ENCODE data around the gene U2SURP. TPM values are rescaled to one million over a fixed set of nuclear protein-coding genes. Genes with fewer than 3 reads are reported as not detected.

The U2SURP gene
- total RNA-seq, 1 experiment from 2014 or later: 125 TPM

GRCh38 chr3:142997330-142997729 is 4.0 kb upstream of the U2SURP start:
- CTCF ChIA-PET: no interaction called here
- no peak overlapping the region for H3K4me3 Mint-ChIP-seq (ENCODE audit: unreplicated experiment)
- no peaks in the 10 kb centered on the region for H3K27me3 ChIP-seq (replicated peaks; ENCODE audit: control insufficient read depth, insufficient read depth, low read length)
- BruUV-seq (replicated peaks): no TSS peak
- H3K4me1 ChIP-seq: peaks cover 5% of the 10 kb centered on the region; the same call in 1 of the 2 replicates
- no peaks in the 10 kb centered on the region for H3K36me3 ChIP-seq (ENCODE audit: control insufficient read depth, insufficient read depth, low read length)
- no peak for DNase-seq
- H3K9me3 Mint-ChIP-seq (ENCODE audit: unreplicated experiment): no peaks in the 10 kb centered on the region
- peaks cover 18% of the 10 kb centered on the region for H3K4me1 Mint-ChIP-seq (ENCODE audit: low read depth, unreplicated experiment)
- no peaks in the 10 kb centered on the region for H3K27me3 Mint-ChIP-seq (ENCODE audit: insufficient read depth, unreplicated experiment)
- TF ChIP-seq CTCF (IDR thresholded peaks at IDR 0.05; ENCODE audit: insufficient read depth in 1 of 2, low read depth in 1 of 2, low read length in 1 of 2, severe bottlenecking in 1 of 2, unreplicated experiment in 1 of 2): no peak
- no peak overlapping the region for H3K27ac Mint-ChIP-seq (ENCODE audit: unreplicated experiment)
- H3K4me3 ChIP-seq (ENCODE audit: low read depth, low read length): no peak overlapping the region
- no peaks in the 10 kb centered on the region for H3K9me3 ChIP-seq
- POLR2A ChIA-PET: no interaction called here
- intact Hi-C loops (cut with micrococcal nuclease; ENCODE audit: unreplicated experiment): no loop called here
- peaks cover 9% of the 10 kb centered on the region for H3K36me3 Mint-ChIP-seq (ENCODE audit: insufficient read depth, unreplicated experiment)

GRCh38 chr3:142998439-142998838 is 2.9 kb upstream of the U2SURP start:
- TF ChIP-seq CTCF (IDR thresholded peaks at IDR 0.05; ENCODE audit: insufficient read depth in 1 of 2, low read depth in 1 of 2, low read length in 1 of 2, severe bottlenecking in 1 of 2, unreplicated experiment in 1 of 2): no peak
- peaks cover 9% of the 10 kb centered on the region for H3K36me3 Mint-ChIP-seq (ENCODE audit: insufficient read depth, unreplicated experiment)
- H3K4me3 ChIP-seq (ENCODE audit: low read depth, low read length): no peak overlapping the region
- no peaks in the 10 kb centered on the region for H3K9me3 ChIP-seq
- DNase-seq: no peak
- no peaks in the 10 kb centered on the region for H3K9me3 Mint-ChIP-seq (ENCODE audit: unreplicated experiment)
- no peak overlapping the region for H3K27ac Mint-ChIP-seq (ENCODE audit: unreplicated experiment)
- no peak overlapping the region for H3K4me3 Mint-ChIP-seq (ENCODE audit: unreplicated experiment)
- no peaks in the 10 kb centered on the region for H3K27me3 Mint-ChIP-seq (ENCODE audit: insufficient read depth, unreplicated experiment)
- CTCF ChIA-PET: no interaction called here
- intact Hi-C loops (cut with micrococcal nuclease; ENCODE audit: unreplicated experiment): no loop called here
- H3K36me3 ChIP-seq (ENCODE audit: control insufficient read depth, insufficient read depth, low read length): no peaks in the 10 kb centered on the region
- POLR2A ChIA-PET: no interaction called here
- no peaks in the 10 kb centered on the region for H3K27me3 ChIP-seq (replicated peaks; ENCODE audit: control insufficient read depth, insufficient read depth, low read length)
- no TSS peak for BruUV-seq (replicated peaks)
- peaks cover 18% of the 10 kb centered on the region for H3K4me1 Mint-ChIP-seq (ENCODE audit: low read depth, unreplicated experiment)
- peaks cover 9% of the 10 kb centered on the region; the same call in 1 of the 2 replicates for H3K4me1 ChIP-seq

DNA sequence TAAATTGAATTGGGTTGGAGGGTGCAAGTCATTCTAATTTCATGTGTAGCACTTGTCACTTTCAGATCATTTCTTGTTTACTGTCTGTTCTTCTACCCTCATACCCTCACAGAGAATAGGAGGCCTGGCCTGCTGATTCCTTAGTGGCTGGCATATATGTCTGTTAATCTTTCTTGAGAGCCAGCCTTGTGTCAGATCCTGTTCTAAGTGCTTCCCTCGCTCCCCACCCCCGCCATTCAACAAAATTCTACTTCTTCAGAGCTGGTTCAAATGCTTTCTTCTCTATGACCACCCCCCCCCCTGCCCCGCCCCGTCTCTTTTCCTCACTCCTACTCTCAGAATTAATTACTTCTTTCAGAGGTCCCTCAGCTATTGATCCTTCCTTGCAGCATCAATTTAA is 1.5 kb upstream of the U2SURP start:
- no peaks in the 10 kb centered on the region for H3K9me3 Mint-ChIP-seq (ENCODE audit: unreplicated experiment)

More for the DNA sequence above, 1.5 kb upstream of the U2SURP start:
- Mint-ChIP-seq H3K4me1 (ENCODE audit: low read depth, unreplicated experiment) (peaks cover 18% of the 10 kb centered on the region), H3K27ac (ENCODE audit: unreplicated experiment) (peak overlapping the region; percentile 98), H3K36me3 (ENCODE audit: insufficient read depth, unreplicated experiment) (peaks cover 9% of the 10 kb centered on the region), H3K27me3 (ENCODE audit: insufficient read depth, unreplicated experiment) (no peaks in the 10 kb centered on the region), H3K4me3 (ENCODE audit: unreplicated experiment) (peak overlapping the region; percentile 98)
- TF ChIP-seq CTCF (IDR thresholded peaks at IDR 0.05; ENCODE audit: insufficient read depth in 1 of 2, low read depth in 1 of 2, low read length in 1 of 2, severe bottlenecking in 1 of 2, unreplicated experiment in 1 of 2): no peak
- no peaks in the 10 kb centered on the region for H3K27me3 ChIP-seq (replicated peaks; ENCODE audit: control insufficient read depth, insufficient read depth, low read length)
- ChIA-PET CTCF (no interaction called here), POLR2A (no interaction called here)
- no peak for DNase-seq
- peak overlapping the region; percentile 96 for H3K4me3 ChIP-seq (ENCODE audit: low read depth, low read length)
- no peaks in the 10 kb centered on the region for H3K9me3 ChIP-seq
- BruUV-seq (replicated peaks): no TSS peak
- H3K4me1 ChIP-seq: peaks cover 9% of the 10 kb centered on the region; the same call in 1 of the 2 replicates
- intact Hi-C loops (cut with micrococcal nuclease; ENCODE audit: unreplicated experiment): no loop called here
- no peaks in the 10 kb centered on the region for H3K36me3 ChIP-seq (ENCODE audit: control insufficient read depth, insufficient read depth, low read length)

All from Caco-2 (cell line).